ENCODE data around the gene IFITM5. TPM values are rescaled to one million over a fixed set of nuclear protein-coding genes. Genes with fewer than 3 reads are reported as not detected.
A peak's percentile ranks its signal among the peaks of the same experiment; 100 is the strongest.
"Not testable (repeated sequence)": the region's sequence is repeated elsewhere in the genome, so short reads cannot be mapped to it uniquely, and the experiment has no call there.

Gene IFITM5
- total RNA-seq, 4 donors from 2014 or later: not detected

DNA sequence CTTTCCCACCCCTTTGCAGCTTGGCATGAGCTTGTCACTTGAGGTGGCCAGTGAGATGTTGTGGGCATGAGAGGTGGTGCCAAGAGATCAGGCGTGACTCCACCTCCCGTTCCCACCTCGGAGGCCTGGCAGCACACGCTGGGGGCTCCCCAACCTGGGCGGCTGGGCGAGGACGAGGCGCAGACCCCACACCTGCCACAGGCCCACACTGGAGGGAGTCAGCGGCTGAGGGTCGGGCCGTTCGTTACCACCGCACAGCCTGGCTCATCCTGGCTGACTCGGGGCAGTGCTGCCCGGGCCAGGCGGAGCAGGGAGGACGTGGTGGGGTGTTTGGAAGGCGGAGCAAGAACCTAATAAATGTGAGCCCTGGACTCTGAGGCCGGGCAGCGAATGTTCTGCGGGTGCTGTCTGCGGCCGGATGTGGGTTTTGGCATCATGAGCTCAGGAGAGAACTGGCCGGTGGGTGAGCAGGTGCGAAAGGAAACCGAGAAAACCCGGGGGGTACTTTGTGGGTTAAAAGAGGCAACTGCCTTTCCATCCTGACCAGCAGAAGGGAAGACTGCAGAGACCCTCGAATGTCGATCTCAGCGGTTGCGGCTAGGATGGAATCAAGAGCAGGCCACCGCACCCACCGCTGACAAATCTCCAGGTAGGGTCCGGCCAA, 31.5 kb upstream of the IFITM5 start:
- Histone ChIP-seq H3K36me3 (no peaks in the 10 kb centered on the region), H3K27ac (no peak overlapping the region), H3K27me3 (no peaks in the 10 kb centered on the region), H3K9me3 (no peaks in the 10 kb centered on the region), H3K4me1 (peaks cover 38% of the 10 kb centered on the region), H3K4me3 (no peak overlapping the region)
- 87% methylated on average over 26 of the region's 34 CpGs for WGBS
- peak in 1 of 2 donors; percentile 55 for DNase-seq (ENCODE audit: low spot score in 2 of 2)
- TF ChIP-seq POLR2AphosphoS5 (IDR thresholded peaks at IDR 0.05) (no peak), POLR2A (IDR thresholded peaks at IDR 0.05) (no peak), EP300 (IDR thresholded peaks at IDR 0.05) (no peak)
- TF ChIP-seq, protein P1, sequence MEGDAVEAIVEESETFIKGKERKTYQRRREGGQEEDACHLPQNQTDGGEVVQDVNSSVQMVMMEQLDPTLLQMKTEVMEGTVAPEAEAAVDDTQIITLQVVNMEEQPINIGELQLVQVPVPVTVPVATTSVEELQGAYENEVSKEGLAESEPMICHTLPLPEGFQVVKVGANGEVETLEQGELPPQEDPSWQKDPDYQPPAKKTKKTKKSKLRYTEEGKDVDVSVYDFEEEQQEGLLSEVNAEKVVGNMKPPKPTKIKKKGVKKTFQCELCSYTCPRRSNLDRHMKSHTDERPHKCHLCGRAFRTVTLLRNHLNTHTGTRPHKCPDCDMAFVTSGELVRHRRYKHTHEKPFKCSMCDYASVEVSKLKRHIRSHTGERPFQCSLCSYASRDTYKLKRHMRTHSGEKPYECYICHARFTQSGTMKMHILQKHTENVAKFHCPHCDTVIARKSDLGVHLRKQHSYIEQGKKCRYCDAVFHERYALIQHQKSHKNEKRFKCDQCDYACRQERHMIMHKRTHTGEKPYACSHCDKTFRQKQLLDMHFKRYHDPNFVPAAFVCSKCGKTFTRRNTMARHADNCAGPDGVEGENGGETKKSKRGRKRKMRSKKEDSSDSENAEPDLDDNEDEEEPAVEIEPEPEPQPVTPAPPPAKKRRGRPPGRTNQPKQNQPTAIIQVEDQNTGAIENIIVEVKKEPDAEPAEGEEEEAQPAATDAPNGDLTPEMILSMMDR (IDR thresholded peaks at IDR 0.05): no peak

DNA sequence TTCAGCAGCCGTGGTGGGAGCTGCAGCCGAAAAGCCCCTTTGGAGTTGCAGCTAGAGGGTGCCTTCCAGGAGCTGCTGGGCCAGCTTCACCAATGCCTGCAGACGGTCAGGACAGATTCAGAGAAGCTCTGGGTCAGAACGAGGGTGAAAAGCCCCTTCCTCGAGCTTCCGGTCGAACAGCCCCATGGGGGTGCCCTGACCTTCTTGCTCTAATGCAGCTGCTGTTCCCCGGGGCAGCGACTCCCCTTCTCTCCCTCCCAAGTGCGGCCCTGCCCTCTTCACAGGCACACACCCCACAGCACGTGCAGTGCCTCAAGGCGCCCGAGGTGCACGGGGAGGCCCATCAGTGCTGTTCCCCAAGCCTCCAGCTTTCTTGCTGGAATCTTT, 31.0 kb upstream of the IFITM5 start:
- DNase-seq (ENCODE audit: low spot score in 2 of 2): peak in 1 of 2 donors; percentile 60
- Histone ChIP-seq H3K27me3 (no peaks in the 10 kb centered on the region), H3K36me3 (no peaks in the 10 kb centered on the region), H3K27ac (no peak overlapping the region), H3K4me1 (peaks cover 36% of the 10 kb centered on the region), H3K4me3 (no peak overlapping the region), H3K9me3 (no peaks in the 10 kb centered on the region)
- WGBS: 72% methylated on average over 13 of the region's 14 CpGs
- TF ChIP-seq POLR2A (IDR thresholded peaks at IDR 0.05): no peak
- TF ChIP-seq POLR2AphosphoS5 (IDR thresholded peaks at IDR 0.05): no peak

DNA sequence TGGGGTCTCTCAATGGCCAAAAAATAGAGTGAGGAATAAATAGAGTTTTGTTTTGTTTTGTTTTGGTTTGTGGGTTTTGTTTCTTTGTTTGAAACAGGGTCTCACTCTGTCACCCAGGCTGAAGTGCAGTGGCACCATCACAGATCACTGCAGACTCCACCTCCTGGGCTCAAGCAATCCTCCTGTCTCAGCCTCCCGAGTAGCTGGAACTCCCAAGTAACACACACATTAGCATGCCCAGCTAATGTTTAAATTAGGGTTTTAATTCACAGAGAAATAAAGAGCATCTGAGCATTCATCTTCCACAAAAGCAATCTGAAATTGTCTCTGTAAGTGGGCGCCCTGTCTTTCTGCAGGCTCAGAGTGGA, 30.5 kb upstream of the IFITM5 start:
- no peak for DNase-seq (ENCODE audit: low spot score in 2 of 2)
- no peak overlapping the region for H3K27ac ChIP-seq
- no peaks in the 10 kb centered on the region for H3K9me3 ChIP-seq
- H3K27me3 ChIP-seq: no peaks in the 10 kb centered on the region
- WGBS: 88% methylated on average over 2 of the region's 2 CpGs
- H3K36me3 ChIP-seq: no peaks in the 10 kb centered on the region
- H3K4me3 ChIP-seq: no peak overlapping the region
- H3K4me1 ChIP-seq: peaks cover 34% of the 10 kb centered on the region
- TF ChIP-seq POLR2A (IDR thresholded peaks at IDR 0.05) (no peak), EP300 (IDR thresholded peaks at IDR 0.05) (no peak), POLR2AphosphoS5 (IDR thresholded peaks at IDR 0.05) (no peak)
- TF ChIP-seq, protein P1 (IDR thresholded peaks at IDR 0.05): no peak

DNA sequence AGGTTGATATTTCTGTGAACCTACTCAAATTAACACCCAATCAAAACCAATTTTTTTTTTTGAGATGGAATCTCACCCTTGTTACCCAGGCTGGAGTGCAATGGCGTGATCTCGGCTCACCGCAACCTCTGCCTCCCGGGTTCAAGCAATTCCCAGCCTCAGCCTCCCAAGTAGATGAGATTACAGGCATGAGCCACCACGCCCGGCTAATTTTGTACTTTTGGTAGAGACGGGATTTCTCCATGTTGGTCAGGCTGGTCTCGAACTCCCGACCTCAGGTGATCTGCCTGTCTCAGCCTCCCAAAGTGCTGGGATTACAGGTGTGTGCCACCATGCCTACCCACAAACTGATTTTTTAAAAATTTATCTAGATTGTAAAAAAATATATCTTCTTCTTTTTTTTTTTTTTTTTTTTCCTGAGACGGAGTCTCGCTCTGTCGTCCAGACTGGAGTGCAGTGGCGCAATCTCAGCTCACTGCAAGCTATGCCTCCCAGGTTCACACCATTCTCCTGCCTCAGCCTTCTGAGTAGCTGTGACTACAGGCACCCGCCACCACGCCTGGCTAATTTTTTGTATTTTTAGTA, 29.3 kb upstream of the IFITM5 start:
- H3K4me1 ChIP-seq: peaks cover 35% of the 10 kb centered on the region
- 95% methylated on average over 15 of the region's 15 CpGs for WGBS
- H3K9me3 ChIP-seq, H3K4me3 ChIP-seq, H3K27me3 ChIP-seq, H3K36me3 ChIP-seq, H3K27ac ChIP-seq: not testable (repeated sequence)
- DNase-seq (ENCODE audit: low spot score in 2 of 2): peak in 1 of 2 donors; percentile 34

- no peak overlapping the region for H3K4me3 ChIP-seq
- TF ChIP-seq EP300 (IDR thresholded peaks at IDR 0.05) (no peak), POLR2A (IDR thresholded peaks at IDR 0.05) (no peak), POLR2AphosphoS5 (IDR thresholded peaks at IDR 0.05) (no peak)
- TF ChIP-seq, protein P1 (IDR thresholded peaks at IDR 0.05): no peak
- peak in 1 of 2 donors; percentile 50 for DNase-seq (ENCODE audit: low spot score in 2 of 2)
- H3K9me3 ChIP-seq: no peaks in the 10 kb centered on the region
- H3K27me3 ChIP-seq: no peaks in the 10 kb centered on the region
- peaks cover 35% of the 10 kb centered on the region for H3K4me1 ChIP-seq
- 95% methylated on average over 13 of the region's 13 CpGs for WGBS
- no peak overlapping the region for H3K27ac ChIP-seq
- no peaks in the 10 kb centered on the region for H3K36me3 ChIP-seq
Measured at GRCh38 chr11:328012-328411, 28.7 kb upstream of the IFITM5 start.

DNA sequence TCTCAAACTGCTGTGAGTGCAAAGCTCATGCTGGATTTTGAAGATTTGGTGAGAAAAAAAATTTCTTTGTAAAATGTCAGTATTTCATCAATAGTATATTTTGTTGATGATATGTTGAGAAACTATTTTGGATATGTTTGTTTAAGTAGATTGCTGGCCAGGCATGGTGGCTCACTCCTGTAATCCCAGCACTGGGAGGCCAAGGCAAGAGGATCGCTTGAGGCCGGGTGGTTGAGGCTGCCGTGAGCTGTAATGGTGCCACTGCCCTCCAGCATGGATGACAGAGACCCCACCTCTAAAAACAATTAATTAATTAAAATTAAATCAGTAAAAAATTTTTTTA, 28.2 kb upstream of the IFITM5 start:
- no peak overlapping the region for H3K4me3 ChIP-seq
- WGBS: 95% methylated on average over 3 of the region's 3 CpGs
- H3K27me3 ChIP-seq: no peaks in the 10 kb centered on the region
- no peak for TF ChIP-seq POLR2AphosphoS5 (IDR thresholded peaks at IDR 0.05)
- no peak for TF ChIP-seq EP300 (IDR thresholded peaks at IDR 0.05)
- TF ChIP-seq, protein P1 (IDR thresholded peaks at IDR 0.05): no peak
- no peak for TF ChIP-seq POLR2A (IDR thresholded peaks at IDR 0.05)
- H3K36me3 ChIP-seq: no peaks in the 10 kb centered on the region
- peak overlapping the region; percentile 90 for H3K27ac ChIP-seq
- peaks cover 38% of the 10 kb centered on the region for H3K4me1 ChIP-seq
- DNase-seq (ENCODE audit: low spot score in 2 of 2): no peak
- H3K9me3 ChIP-seq: no peaks in the 10 kb centered on the region

All from suprapubic skin (tissue), 4 donors.